SU-DHL-6 (cell line): ENCODE measurements around the gene S1PR1.
A peak's percentile ranks its signal among the peaks of the same experiment; 100 is the strongest.

Experiments used
- H2AFZ ChIP-seq: fragments of 200-600 bp; sonication (generic); 2 replicates; pipeline ENCODE4 v1.6.1; 2014; ENCODE audit warnings: low read depth, mild to moderate bottlenecking, moderate library complexity, mixed read lengths, antibody characterized with exemption, low read length; ENCODE audit not compliant: severe bottlenecking
- H3F3A ChIP-seq: fragments of 200-600 bp; shearing (Covaris generic); 2 replicates; pipeline ENCODE4 v1.6.0; 2016; ENCODE audit warnings: antibody characterized with exemption, mild to moderate bottlenecking; ENCODE audit not compliant: insufficient read depth
- H3K27ac ChIP-seq: fragments of 200-600 bp; sonication (generic); 2 replicates; pipeline ENCODE4 v1.5.1; 2016; ENCODE audit warnings: low read depth, mild to moderate bottlenecking, low read length, moderate library complexity, mixed read lengths
- H3K27me3 ChIP-seq: fragments of 200-600 bp; sonication (generic), shearing (Covaris generic); 2 replicates; pipeline ENCODE4 v1.6.0; 2014; ENCODE audit warnings: mild to moderate bottlenecking, low read length
- H3K36me3 ChIP-seq: fragments of 200-600 bp; sonication (generic); 2 replicates; pipeline ENCODE4 v1.6.1; 2014; ENCODE audit warnings: mild to moderate bottlenecking, low read length, mixed read lengths
- H3K4me2 ChIP-seq: fragments of 300-600, 200-600 bp; shearing (Covaris generic), sonication (generic); 2 replicates; pipeline ENCODE4 v1.6.0; 2014; ENCODE audit warnings: low read length, low read depth, mild to moderate bottlenecking; ENCODE audit not compliant: poor library complexity, severe bottlenecking
- H3K4me3 ChIP-seq: fragments of 200-600 bp; sonication (generic); 2 replicates; pipeline ENCODE4 v1.5.1; 2014; ENCODE audit warnings: antibody characterized with exemption, low read length, mild to moderate bottlenecking, mixed read lengths; ENCODE audit not compliant: insufficient read depth, poor library complexity, severe bottlenecking
- H3K79me2 ChIP-seq: fragments of 200-600 bp; sonication (generic); 2 replicates; pipeline ENCODE4 v1.6.1; 2014; ENCODE audit warnings: mild to moderate bottlenecking, low read length, moderate library complexity; ENCODE audit not compliant: insufficient read depth
- H3K9ac ChIP-seq: fragments of 200-600 bp; sonication (generic); 2 replicates; pipeline ENCODE4 v1.7.0; 2014; ENCODE audit warnings: mild to moderate bottlenecking, low read length
- H3K9me2 ChIP-seq: fragments of 200-600 bp; sonication (generic); replicated peaks from 2 replicates; pipeline ENCODE4 v1.6.1; 2014; ENCODE audit warnings: low read length; ENCODE audit not compliant: insufficient read depth
- H3K9me3 ChIP-seq: fragments of 200-600 bp; sonication (generic); 2 replicates; pipeline ENCODE4 v1.6.1; 2014; ENCODE audit warnings: low read length, mixed read lengths; ENCODE audit not compliant: insufficient read depth
- H4K20me1 ChIP-seq: fragments of 200-600 bp; sonication (generic); 2 replicates; pipeline ENCODE4 v1.6.1; 2014; ENCODE audit warnings: low read depth, mild to moderate bottlenecking, antibody characterized with exemption, low read length, moderate library complexity, mixed read lengths
- CTCF ChIP-seq: fragments of 200-600 bp; sonication (generic); IDR thresholded peaks from one replicate; pipeline ENCODE4 v1.5.1; 2017; ENCODE audit warnings: antibody characterized with exemption, mild to moderate bottlenecking, low read length, moderate library complexity; ENCODE audit not compliant: insufficient read depth, poor library complexity, severe bottlenecking
- EZH2phosphoT487 ChIP-seq: fragments of 200-600 bp; sonication (generic), shearing (Covaris generic); conservative IDR thresholded peaks from 2 replicates; pipeline ENCODE4 v1.6.1; 2018; ENCODE audit warnings: mild to moderate bottlenecking, antibody characterized with exemption, low read length, moderate library complexity, mixed read lengths

S1PR1 gene

GRCh38 chr1:101237229-101237837 lies 514 bp downstream of the S1PR1 start:
- TF ChIP-seq EZH2phosphoT487, result no peak
- no peak for TF ChIP-seq CTCF
- no peaks in the 10 kb centered on the region for H3K9me2 ChIP-seq
- H3K9me3 ChIP-seq, result no peaks in the 10 kb centered on the region
- H3K27ac ChIP-seq, result no peak overlapping the region
- H3K4me3 ChIP-seq, result peak overlapping the region; percentile 55
- H4K20me1 ChIP-seq, result no peaks in the 10 kb centered on the region
- H3K4me2 ChIP-seq, result peak overlapping the region; percentile 82
- no peaks in the 10 kb centered on the region for H3K36me3 ChIP-seq
- H3K79me2 ChIP-seq, result no peaks in the 10 kb centered on the region
- H3F3A ChIP-seq, result no peaks in the 10 kb centered on the region; the same call in 1 of the 2 replicates
- H3K27me3 ChIP-seq, result no peaks in the 10 kb centered on the region
- H2AFZ ChIP-seq, result no peak overlapping the region
- peak overlapping the region; percentile 26; the same call in 1 of the 2 replicates for H3K9ac ChIP-seq

GRCh38 chr1:101238031-101238628 lies 1.3 kb downstream of the S1PR1 start:
- Histone ChIP-seq H3K27ac (no peak overlapping the region), H3F3A (no peaks in the 10 kb centered on the region; the same call in 1 of the 2 replicates), H3K36me3 (no peaks in the 10 kb centered on the region), H2AFZ (no peak overlapping the region), H3K9me2 (no peaks in the 10 kb centered on the region), H3K27me3 (no peaks in the 10 kb centered on the region), H3K4me2 (peak overlapping the region; percentile 53), H3K9me3 (no peaks in the 10 kb centered on the region), H4K20me1 (no peaks in the 10 kb centered on the region), H3K9ac (no peak overlapping the region), H3K4me3 (peak overlapping the region; percentile 30), H3K79me2 (no peaks in the 10 kb centered on the region)
- no peak for TF ChIP-seq EZH2phosphoT487
- TF ChIP-seq CTCF, result no peak

GRCh38 chr1:101238681-101239094 lies 1.9 kb downstream of the S1PR1 start:
- no peaks in the 10 kb centered on the region; the same call in 1 of the 2 replicates for H3F3A ChIP-seq
- H3K9me2 ChIP-seq, result no peaks in the 10 kb centered on the region
- TF ChIP-seq CTCF (peak; percentile 92), EZH2phosphoT487 (no peak)
- no peak overlapping the region for H3K9ac ChIP-seq
- peak overlapping the region; percentile 53 for H3K4me2 ChIP-seq
- no peaks in the 10 kb centered on the region for H3K36me3 ChIP-seq
- H3K4me3 ChIP-seq, result no peak overlapping the region
- H3K27me3 ChIP-seq, result no peaks in the 10 kb centered on the region
- no peaks in the 10 kb centered on the region for H4K20me1 ChIP-seq
- no peaks in the 10 kb centered on the region for H3K9me3 ChIP-seq
- H3K79me2 ChIP-seq, result no peaks in the 10 kb centered on the region
- H3K27ac ChIP-seq, result no peak overlapping the region
- no peak overlapping the region for H2AFZ ChIP-seq
